GM12873 (cell line): Measurements from ENCODE around the gene MTFMT.

Experiments used
- TF ChIP-seq, protein P1 (sequence below): IDR thresholded peaks from 2 replicates; pipeline ENCODE4 v1.5.1; 2012; ENCODE audit warnings: low read depth, mild to moderate bottlenecking, moderate library complexity, low read length, control low read depth; ENCODE audit not compliant: insufficient read depth; ENCODE audit errors: missing control alignments

Gene MTFMT

DNA sequence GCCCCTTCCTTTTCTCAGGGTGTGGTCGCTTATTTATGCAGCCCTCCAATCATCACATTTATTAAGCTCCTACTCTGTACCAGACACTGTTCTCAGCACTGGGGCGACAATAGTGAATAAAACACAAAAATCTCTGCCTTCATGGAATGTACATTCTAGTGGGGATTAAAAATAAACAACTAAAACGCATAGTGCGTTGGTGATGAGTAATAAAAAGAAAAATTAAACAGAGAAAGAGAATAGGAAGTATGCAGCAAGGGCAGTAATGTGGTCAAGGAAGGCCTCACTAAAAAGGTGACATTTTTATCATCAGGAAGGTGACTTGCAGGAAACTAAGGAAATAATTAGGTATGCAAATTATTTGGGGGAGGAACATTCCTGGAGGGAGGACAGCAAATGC, 20.8 kb upstream of the MTFMT start:
- TF ChIP-seq, protein P1, sequence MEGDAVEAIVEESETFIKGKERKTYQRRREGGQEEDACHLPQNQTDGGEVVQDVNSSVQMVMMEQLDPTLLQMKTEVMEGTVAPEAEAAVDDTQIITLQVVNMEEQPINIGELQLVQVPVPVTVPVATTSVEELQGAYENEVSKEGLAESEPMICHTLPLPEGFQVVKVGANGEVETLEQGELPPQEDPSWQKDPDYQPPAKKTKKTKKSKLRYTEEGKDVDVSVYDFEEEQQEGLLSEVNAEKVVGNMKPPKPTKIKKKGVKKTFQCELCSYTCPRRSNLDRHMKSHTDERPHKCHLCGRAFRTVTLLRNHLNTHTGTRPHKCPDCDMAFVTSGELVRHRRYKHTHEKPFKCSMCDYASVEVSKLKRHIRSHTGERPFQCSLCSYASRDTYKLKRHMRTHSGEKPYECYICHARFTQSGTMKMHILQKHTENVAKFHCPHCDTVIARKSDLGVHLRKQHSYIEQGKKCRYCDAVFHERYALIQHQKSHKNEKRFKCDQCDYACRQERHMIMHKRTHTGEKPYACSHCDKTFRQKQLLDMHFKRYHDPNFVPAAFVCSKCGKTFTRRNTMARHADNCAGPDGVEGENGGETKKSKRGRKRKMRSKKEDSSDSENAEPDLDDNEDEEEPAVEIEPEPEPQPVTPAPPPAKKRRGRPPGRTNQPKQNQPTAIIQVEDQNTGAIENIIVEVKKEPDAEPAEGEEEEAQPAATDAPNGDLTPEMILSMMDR: no peak

DNA sequence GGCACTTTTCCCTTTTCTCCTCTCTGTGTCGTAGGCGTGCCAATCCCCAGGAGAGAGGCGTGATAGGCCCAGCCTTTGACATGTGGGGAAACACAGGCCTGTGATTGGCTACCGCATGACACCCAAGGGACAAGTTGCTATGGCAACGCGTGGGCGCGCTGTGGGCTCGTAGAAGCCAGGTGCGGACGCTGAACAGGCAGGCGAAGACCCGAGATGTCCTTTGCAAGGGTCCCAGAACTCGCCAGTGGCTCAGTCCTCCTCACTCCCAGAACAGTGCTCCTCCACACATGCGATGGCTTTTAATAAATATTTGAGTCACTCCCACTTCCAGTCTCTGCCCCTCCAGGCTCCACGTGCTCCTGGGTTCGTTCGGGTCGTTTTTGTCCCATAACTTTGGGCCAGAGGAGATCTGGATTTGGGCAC, 20.0 kb upstream of the MTFMT start:
- TF ChIP-seq, protein P1: no peak

DNA sequence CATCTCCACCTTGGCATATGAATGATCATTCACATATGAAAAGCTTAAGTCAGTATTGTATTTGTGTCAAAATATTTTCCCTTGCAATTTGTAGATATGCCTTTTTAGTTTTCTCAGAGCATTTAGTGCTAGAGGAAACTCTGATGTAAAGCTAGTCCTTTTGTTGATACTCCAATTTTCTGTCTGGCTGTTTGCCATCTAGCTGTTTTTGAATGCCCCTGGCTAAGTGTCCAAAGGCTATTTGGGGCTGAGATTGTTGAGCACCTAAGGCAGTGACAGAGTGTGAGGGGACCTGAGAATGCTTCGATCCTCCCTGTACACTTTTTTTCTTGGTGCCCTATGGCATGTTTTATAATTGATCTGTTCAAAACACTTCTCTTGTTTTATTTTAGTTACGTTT, 18.8 kb upstream of the MTFMT start:
- TF ChIP-seq, protein P1: no peak

GRCh38 chr15:65044724-65045481, 15.5 kb upstream of the MTFMT start, which contains the start of gene SLC51B:
Gene SLC51B (plus strand): TSS chr15:65045387. CDS start chr15:65050005, 4,618 bp downstream.
- TF ChIP-seq, protein P1: no peak

- TF ChIP-seq, protein P1: no peak
Measured at GRCh38 chr15:65042776-65043327, 13.4 kb upstream of the MTFMT start.

DNA sequence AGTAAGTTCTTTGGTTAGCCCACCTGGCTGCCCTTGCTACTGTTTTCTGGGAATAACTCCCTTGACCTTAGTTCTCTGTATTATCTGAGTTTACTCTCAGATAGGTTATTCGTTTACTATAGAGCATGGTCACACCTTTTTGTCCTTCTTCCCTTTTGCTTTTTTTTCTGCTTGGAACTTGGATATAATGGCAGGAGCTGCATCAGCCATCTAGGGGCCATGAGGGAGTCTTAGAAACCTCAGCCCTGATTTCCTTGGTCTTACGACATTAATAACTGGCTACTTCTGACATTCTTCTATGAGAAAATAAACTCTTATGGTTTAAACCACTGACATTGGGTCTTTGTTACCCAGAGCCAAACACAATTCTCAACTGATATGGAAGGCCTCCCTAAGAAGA, 12.3 kb upstream of the MTFMT start:
- TF ChIP-seq, protein P1: no peak

GRCh38 chr15:65040461-65040860, 11.0 kb upstream of the MTFMT start:
- TF ChIP-seq, protein P1: no peak
